Gastrocnemius medialis (tissue), 4 donors: ENCODE measurements around the gene PRKD2.

ENCODE experiments used
- POLR2A ChIP-seq, 2 donors: fragments of 450-650 bp; IDR thresholded peaks; one replicate each; pipeline ENCODE4 v1.6.1; 2017; ENCODE audit warnings: antibody characterized with exemption in 2 of 2, mild to moderate bottlenecking in 2 of 2, moderate library complexity in 2 of 2
- TF ChIP-seq, protein P1 (sequence below), 5 experiments: fragments of 450-650 bp in 3 of 5; fragments of 200-600 bp in 2 of 5; sonication (generic) in 2 of 5; IDR thresholded peaks in 4 of 5; conservative IDR thresholded peaks in 1 of 5; 1 replicate in 4 of 5; 2 replicates in 1 of 5; pipeline ENCODE4 v1.5.1; 2016 to 2019; ENCODE audit warnings: antibody characterized with exemption in 5 of 5, mild to moderate bottlenecking in 3 of 5, moderate library complexity in 3 of 5

DNA sequence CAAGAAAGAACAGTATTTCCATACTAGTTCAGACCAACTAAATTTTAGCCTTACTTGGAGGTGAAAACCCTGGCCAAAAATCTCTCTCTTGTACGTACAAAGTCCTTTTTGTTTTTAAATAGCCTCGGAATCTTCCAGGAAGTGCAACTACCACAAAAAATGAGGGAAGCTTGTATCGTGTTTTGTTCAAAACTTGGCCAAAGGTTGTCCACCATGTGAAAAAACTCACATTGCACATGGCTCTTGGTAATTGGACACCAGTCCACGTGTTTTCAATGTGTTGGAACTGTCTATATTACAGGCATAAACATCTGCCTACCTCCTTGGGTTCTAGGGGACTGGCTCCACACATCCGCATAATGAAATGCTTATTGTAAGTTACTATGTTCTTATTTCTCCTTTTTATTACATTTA lies 44.5 kb upstream of the PRKD2 start:
- TF ChIP-seq, protein P1, sequence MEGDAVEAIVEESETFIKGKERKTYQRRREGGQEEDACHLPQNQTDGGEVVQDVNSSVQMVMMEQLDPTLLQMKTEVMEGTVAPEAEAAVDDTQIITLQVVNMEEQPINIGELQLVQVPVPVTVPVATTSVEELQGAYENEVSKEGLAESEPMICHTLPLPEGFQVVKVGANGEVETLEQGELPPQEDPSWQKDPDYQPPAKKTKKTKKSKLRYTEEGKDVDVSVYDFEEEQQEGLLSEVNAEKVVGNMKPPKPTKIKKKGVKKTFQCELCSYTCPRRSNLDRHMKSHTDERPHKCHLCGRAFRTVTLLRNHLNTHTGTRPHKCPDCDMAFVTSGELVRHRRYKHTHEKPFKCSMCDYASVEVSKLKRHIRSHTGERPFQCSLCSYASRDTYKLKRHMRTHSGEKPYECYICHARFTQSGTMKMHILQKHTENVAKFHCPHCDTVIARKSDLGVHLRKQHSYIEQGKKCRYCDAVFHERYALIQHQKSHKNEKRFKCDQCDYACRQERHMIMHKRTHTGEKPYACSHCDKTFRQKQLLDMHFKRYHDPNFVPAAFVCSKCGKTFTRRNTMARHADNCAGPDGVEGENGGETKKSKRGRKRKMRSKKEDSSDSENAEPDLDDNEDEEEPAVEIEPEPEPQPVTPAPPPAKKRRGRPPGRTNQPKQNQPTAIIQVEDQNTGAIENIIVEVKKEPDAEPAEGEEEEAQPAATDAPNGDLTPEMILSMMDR (IDR thresholded peaks at IDR 0.05 in 4 of 5, conservative IDR thresholded peaks at IDR 0.05 in 1 of 5) = no peak
- no peak for TF ChIP-seq POLR2A (IDR thresholded peaks at IDR 0.05)
